ENCODE results near the gene COL7A1. TPM values are rescaled to one million over a fixed set of nuclear protein-coding genes. Genes with fewer than 3 reads are reported as not detected.

The COL7A1 gene
- total and polyA plus RNA-seq, 2 of the 13 experiments (the other 11 are each of a cell fraction or from before 2014, with no cell fraction given): 2.7 to 11.7 TPM

DNA sequence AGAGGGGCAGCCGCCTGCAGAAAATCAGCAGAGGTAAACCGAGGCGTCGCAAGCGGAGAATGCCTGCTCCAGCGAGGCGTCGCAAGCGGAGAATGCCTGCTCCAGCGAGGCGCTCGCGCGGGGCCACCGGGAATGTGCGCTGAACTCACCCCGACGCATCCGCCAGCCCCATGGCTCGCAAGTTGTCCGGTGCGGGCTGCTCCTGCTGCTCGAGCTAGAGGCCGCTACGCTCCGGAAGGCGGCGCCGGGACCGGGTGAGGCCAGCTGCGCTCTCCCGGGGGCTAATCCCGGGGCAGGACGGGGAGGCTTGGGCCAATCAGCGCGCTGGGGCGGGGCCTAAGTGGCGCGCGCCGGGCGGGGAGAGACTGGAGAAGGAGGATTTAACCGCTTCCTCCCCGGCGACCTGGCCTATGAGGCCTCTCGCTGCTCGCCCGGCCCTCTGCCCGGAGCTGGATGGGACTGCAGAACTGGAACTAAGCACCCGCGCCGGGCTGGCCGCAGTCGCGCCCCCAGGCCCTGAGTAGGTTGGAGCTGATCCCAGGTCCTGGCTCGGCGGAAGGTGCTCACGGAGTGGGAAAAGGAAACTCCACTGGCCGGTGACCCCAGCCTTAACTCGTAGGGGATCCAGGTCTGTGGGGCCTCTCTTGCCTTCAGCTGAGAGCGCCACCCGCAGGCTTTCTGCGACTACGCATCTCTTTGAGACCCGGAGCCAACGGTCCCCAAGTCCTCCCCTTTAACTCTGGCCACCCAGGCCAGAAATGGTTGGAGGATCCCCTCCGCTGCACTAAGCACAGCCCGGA is 40.3 kb upstream of the COL7A1 start, which contains the start of gene SLC26A6 (continued):
- TF ChIP-seq ZNF549 (CRISPR knock-in tag; IDR thresholded peaks at IDR 0.05): 0 out of 2 replicates have a peak, but pooled peaks have one; percentile 45
- TF ChIP-seq TCF7L2 (IDR thresholded peaks at IDR 0.05; ENCODE audit: low read depth, low read length): no peak
- TF ChIP-seq ARNT (IDR thresholded peaks at IDR 0.05): no peak
- TF ChIP-seq SP5 (CRISPR knock-in tag; IDR thresholded peaks at IDR 0.05; ENCODE audit: borderline replicate concordance, low read depth): 0 out of 2 replicates have a peak, but pooled peaks have one; percentile 25
- TF ChIP-seq ATM (IDR thresholded peaks at IDR 0.05; ENCODE audit: borderline replicate concordance): no peak
- TF ChIP-seq, protein P1, sequence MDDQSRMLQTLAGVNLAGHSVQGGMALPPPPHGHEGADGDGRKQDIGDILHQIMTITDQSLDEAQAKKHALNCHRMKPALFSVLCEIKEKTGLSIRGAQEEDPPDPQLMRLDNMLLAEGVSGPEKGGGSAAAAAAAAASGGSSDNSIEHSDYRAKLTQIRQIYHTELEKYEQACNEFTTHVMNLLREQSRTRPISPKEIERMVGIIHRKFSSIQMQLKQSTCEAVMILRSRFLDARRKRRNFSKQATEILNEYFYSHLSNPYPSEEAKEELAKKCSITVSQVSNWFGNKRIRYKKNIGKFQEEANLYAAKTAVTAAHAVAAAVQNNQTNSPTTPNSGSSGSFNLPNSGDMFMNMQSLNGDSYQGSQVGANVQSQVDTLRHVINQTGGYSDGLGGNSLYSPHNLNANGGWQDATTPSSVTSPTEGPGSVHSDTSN (CRISPR knock-in tag; IDR thresholded peaks at IDR 0.05; ENCODE audit: borderline replicate concordance): peak; percentile 51; the same call in 1 of the 2 replicates
- TF ChIP-seq ZBTB2 (CRISPR knock-in tag; IDR thresholded peaks at IDR 0.05; ENCODE audit: low read depth): no peak; the same call in 1 of the 2 replicates
- peak; percentile 68; the same call in 1 of the 2 replicates for TF ChIP-seq MAZ (IDR thresholded peaks at IDR 0.05; ENCODE audit: borderline replicate concordance, low read depth, low read length)
- peak; percentile 63 for TF ChIP-seq MAZ (CRISPR knock-in tag; IDR thresholded peaks at IDR 0.05; ENCODE audit: low read depth)
- TF ChIP-seq ZKSCAN8 (CRISPR knock-in tag; IDR thresholded peaks at IDR 0.05; ENCODE audit: borderline replicate concordance): no peak
- no peak for TF ChIP-seq SRSF4 (IDR thresholded peaks at IDR 0.05; ENCODE audit: low read depth, low read length, poor library complexity, severe bottlenecking)
- 0 out of 2 replicates have a peak, but pooled peaks have one; percentile 24 for TF ChIP-seq JUND (CRISPR knock-in tag; IDR thresholded peaks at IDR 0.05)
- TF ChIP-seq ZNF577 (CRISPR knock-in tag; IDR thresholded peaks at IDR 0.05; ENCODE audit: borderline replicate concordance, low read depth): no peak
- no peak for TF ChIP-seq RXRA (CRISPR knock-in tag; IDR thresholded peaks at IDR 0.05)
- TF ChIP-seq DNMT1 (CRISPR knock-in tag; IDR thresholded peaks at IDR 0.05): no peak
- no peak for TF ChIP-seq MAFF (IDR thresholded peaks at IDR 0.05; ENCODE audit: low read depth, low read length)
- TF ChIP-seq, protein P2, sequence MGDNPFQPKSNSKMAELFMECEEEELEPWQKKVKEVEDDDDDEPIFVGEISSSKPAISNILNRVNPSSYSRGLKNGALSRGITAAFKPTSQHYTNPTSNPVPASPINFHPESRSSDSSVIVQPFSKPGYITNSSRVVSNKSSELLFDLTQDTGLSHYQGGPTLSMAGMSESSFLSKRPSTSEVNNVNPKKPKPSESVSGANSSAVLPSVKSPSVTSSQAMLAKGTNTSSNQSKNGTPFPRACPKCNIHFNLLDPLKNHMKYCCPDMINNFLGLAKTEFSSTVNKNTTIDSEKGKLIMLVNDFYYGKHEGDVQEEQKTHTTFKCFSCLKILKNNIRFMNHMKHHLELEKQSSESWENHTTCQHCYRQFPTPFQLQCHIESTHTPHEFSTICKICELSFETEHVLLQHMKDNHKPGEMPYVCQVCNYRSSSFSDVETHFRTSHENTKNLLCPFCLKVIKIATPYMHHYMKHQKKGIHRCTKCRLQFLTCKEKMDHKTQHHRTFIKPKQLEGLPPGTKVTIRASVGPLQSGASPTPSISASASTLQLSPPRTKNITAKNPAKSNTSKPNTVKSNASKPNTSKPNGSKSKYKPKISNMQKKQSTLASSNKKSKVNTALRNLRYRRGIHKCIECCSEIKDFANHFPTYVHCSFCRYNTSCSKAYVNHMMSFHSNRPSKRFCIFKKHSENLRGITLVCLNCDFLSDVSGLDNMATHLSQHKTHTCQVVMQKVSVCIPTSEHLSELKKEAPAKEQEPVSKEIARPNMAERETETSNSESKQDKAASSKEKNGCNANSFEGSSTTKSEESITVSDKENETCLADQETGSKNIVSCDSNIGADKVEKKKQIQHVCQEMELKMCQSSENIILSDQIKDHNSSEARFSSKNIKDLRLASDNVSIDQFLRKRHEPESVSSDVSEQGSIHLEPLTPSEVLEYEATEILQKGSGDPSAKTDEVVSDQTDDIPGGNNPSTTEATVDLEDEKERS (CRISPR knock-in tag; IDR thresholded peaks at IDR 0.05): peak; percentile 89; the same call in 1 of the 2 replicates
- TF ChIP-seq KLF13 (CRISPR knock-in tag; IDR thresholded peaks at IDR 0.05): no peak
- TF ChIP-seq ZNF251 (CRISPR knock-in tag; IDR thresholded peaks at IDR 0.05): no peak
- peak; percentile 89; the same call in 1 of the 2 replicates for TF ChIP-seq ZNF547 (CRISPR knock-in tag; IDR thresholded peaks at IDR 0.05)
- peak; percentile 92 for TF ChIP-seq PHF21A (CRISPR knock-in tag; IDR thresholded peaks at IDR 0.05)
- no peak for TF ChIP-seq RFX5 (IDR thresholded peaks at IDR 0.05; ENCODE audit: low read depth, low read length)

Measured in HepG2 (cell line).